K562 (cell line): ENCODE data around the gene TMEM120B. TPM values are rescaled to one million over a fixed set of nuclear protein-coding genes. Genes with fewer than 3 reads are reported as not detected.
A peak's percentile ranks its signal among the peaks of the same experiment; 100 is the strongest.

Experiments
- CEBPZ ChIP-seq: fragments of 150-350 bp; IDR thresholded peaks from 2 replicates; pipeline ENCODE4 v1.6.1; 2014; ENCODE audit warnings: low read depth, mild to moderate bottlenecking, low read length, borderline replicate concordance
- CTCF ChIP-seq, 3 experiments: IDR thresholded peaks in 2 of 3; conservative IDR thresholded peaks in 1 of 3; 2 replicates each; pipeline ENCODE4 v1.5.1; 2011 to 2012; ENCODE audit warnings: low read length in 3 of 3, mild to moderate bottlenecking in 3 of 3, control low read depth in 2 of 3, improper control_type of control experiment in 1 of 3, inconsistent platforms in 1 of 3, low read depth in 1 of 3, mixed read lengths in 1 of 3, moderate library complexity in 1 of 3; ENCODE audit not compliant: insufficient read depth in 2 of 3
- CUX1 ChIP-seq: fragments of 200-800 bp; sonication (Bioruptor generic); IDR thresholded peaks from 2 replicates; pipeline ENCODE4 v1.6.1; 2016; ENCODE audit warnings: missing genetic modification characterization, missing compliant biosample characterization
- HOMEZ ChIP-seq: fragments of 250-450 bp; sonication (Bioruptor Pico); IDR thresholded peaks from 2 replicates; pipeline ENCODE4 v1.4.0; 2020; ENCODE audit warnings: mild to moderate bottlenecking, moderate library complexity
- MBD2 ChIP-seq: sonication (generic); IDR thresholded peaks from 2 replicates; pipeline ENCODE4 v1.6.1; 2016; ENCODE audit warnings: low read depth, borderline replicate concordance
- POLR2B ChIP-seq: fragments of 450-650 bp; IDR thresholded peaks from 2 replicates; pipeline ENCODE4 v1.6.1; 2018; ENCODE audit warnings: low read depth; ENCODE audit not compliant: partially characterized antibody
- SREBF1 ChIP-seq: fragments of 150-350 bp; IDR thresholded peaks from 2 replicates; pipeline ENCODE4 v1.6.1; 2014; ENCODE audit warnings: antibody characterized with exemption, low read depth, low read length, borderline replicate concordance
- ZBED1 ChIP-seq: IDR thresholded peaks from 2 replicates; pipeline ENCODE4 v1.6.1; 2014
- ZBTB34 ChIP-seq: fragments of 250-450 bp; sonication (Bioruptor Pico); IDR thresholded peaks from 2 replicates; pipeline ENCODE4 v1.8.0; 2021; ENCODE audit warnings: mild to moderate bottlenecking, moderate library complexity
- ZNF217 ChIP-seq: sonication (generic); formaldehyde crosslinking; IDR thresholded peaks from 2 replicates; pipeline ENCODE4 v1.8.0; 2022; ENCODE audit warnings: mild to moderate bottlenecking, missing genetic modification reagents
- ZNF444 ChIP-seq: fragments of 250-450 bp; sonication (Bioruptor Pico); IDR thresholded peaks from 2 replicates; pipeline ENCODE4 v1.4.0; 2020; ENCODE audit warnings: mild to moderate bottlenecking, moderate library complexity
- ZNF507 ChIP-seq: conservative IDR thresholded peaks from 2 replicates; pipeline ENCODE4 v1.6.1; 2017; ENCODE audit warnings: missing genetic modification characterization, missing compliant biosample characterization
- polyA plus RNA-seq, 8 experiments: library from polyadenylated mRNA; depleted of rRNA in 4 of 8; stranded (reverse) in 5 of 8; unstranded in 3 of 8; fragments of >200 nt; fragmentation: Nextera tagmentation in 2 of 8; fragmentation: Illumina TruSeq in 1 of 8; extraction: Ambion mirVana in 2 of 8; extraction: Trizol in 1 of 8; gene quantifications; 2 replicates each; pipeline versions ENCODE4 v1.2.1 to v1.2.3, GENCODE V29; 2011 to 2014; ENCODE audit warnings: inconsistent platforms in 1 of 8, missing spikeins in 1 of 8
- total RNA-seq, 7 experiments: library from RNA; depleted of rRNA in 6 of 7; stranded (reverse); fragments of >200 nt in 6 of 7; fragmentation: Illumina TruSeq in 2 of 7; extraction: Trizol in 2 of 7; gene quantifications; 2 replicates each; pipeline versions ENCODE4 v1.2.1 to v1.2.3, GENCODE V29; 2011 to 2021; ENCODE audit warnings: low replicate concordance in 1 of 7

Gene TMEM120B
- total and polyA plus RNA-seq, 9 of the 15 experiments (the other 6 are each of a cell fraction or from before 2014, with no cell fraction given), result 1.7 to 18.6 (median 7.4) TPM

GRCh38 chr12:121776190-121777098 lies 63.9 kb downstream of the TMEM120B start (continued):
- no peak for TF ChIP-seq CUX1 (CRISPR knock-in tag)
- TF ChIP-seq POLR2B, result peak; percentile 32
- TF ChIP-seq ZBTB34 (CRISPR knock-in tag), result no peak
- TF ChIP-seq SREBF1, result no peak
- TF ChIP-seq HOMEZ (CRISPR knock-in tag), result no peak
- no peak for TF ChIP-seq ZBED1
- no peak for TF ChIP-seq MBD2
- TF ChIP-seq ZNF217 (CRISPR knock-in tag), result no peak
- TF ChIP-seq CEBPZ, result no peak
- no peak for TF ChIP-seq ZNF444 (CRISPR knock-in tag)
- TF ChIP-seq CTCF (IDR thresholded peaks at IDR 0.05 in 2 of 3, conservative IDR thresholded peaks at IDR 0.05 in 1 of 3; ENCODE audit: insufficient read depth in 2 of 3, low read depth in 1 of 3, low read length in 3 of 3), result peak; percentile 83 to 91 (median 91)
- no peak for TF ChIP-seq ZNF507 (tag)
